Erythroblast (primary cell): ENCODE measurements around the gene TAL1.

ENCODE experiments used
- DNase-seq, 2 experiments: peaks; one replicate each; lab custom pipeline; 2025; lab: John Stamatoyannopoulos, UW
- GATA1 ChIP-seq: IDR thresholded peaks from 2 replicates; pipeline ENCODE4 v1.6.1; 2011; ENCODE audit warnings: low read depth, mild to moderate bottlenecking, control low read depth, low read length, moderate library complexity
- POLR2A ChIP-seq: IDR thresholded peaks from 2 replicates; pipeline ENCODE4 v1.6.1; 2011; ENCODE audit warnings: mild to moderate bottlenecking, low read length

TAL1 gene

GRCh38 chr1:47238935-47239592, 7.0 kb upstream of the TAL1 start:
- TF ChIP-seq POLR2A (peak; percentile 26), GATA1 (no peak)
- peak; percentile 61 to 74 for DNase-seq

GRCh38 chr1:47235806-47236205, 3.8 kb upstream of the TAL1 start:
- TF ChIP-seq POLR2A (no peak), GATA1 (no peak)
- no peak for DNase-seq

DNA sequence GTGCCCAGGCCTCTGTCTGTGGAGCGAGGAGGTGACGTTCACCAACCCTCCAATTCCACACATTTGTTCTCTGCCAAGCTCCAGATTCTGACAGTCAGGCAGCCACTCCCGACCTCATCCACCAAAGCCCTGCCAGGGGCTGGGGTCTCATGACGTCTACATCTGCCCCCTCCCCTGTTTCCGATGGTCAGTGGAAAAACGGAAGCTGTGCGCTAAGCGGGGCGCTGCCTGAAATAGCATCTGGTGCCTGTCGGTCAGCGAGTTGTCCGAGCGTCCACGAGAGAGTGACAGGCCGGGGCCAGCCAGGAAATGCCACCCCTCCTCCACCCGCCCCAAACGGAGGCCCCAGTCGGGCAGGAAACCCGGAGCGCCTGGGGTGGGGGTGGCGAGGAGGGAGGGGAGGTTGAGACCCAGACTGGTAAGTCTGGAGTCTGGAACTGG, 3.2 kb upstream of the TAL1 start:
- TF ChIP-seq GATA1 = no peak
- TF ChIP-seq POLR2A = peak; percentile 23
- no peak for DNase-seq

DNA sequence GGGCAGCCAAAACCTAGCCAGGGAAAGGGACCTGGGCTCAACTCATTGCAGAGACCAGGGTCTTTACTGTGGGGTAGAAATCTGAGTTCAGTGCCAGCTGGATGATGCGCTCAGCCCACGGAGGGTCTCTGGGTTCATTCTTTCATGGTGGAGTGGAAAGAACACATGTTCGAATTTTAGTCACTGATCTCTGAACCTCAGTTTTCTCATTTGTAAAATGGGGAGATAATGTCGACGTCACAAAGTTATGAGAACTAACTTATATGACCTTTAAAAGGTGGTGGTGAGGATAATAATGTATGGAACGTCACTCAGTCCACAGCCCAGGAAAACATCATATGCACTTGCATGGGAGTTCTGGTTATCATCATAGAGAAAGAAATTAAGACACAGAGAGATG, 1.2 kb upstream of the TAL1 start:
- DNase-seq = peak in 1 of 2 experiments; percentile 59
- TF ChIP-seq POLR2A (no peak), GATA1 (no peak)

- TF ChIP-seq GATA1 = no peak
- TF ChIP-seq POLR2A = peak; percentile 91
- peak; percentile 89 to 94 for DNase-seq
These were observed 481 bp downstream of the TAL1 start for GRCh38 chr1:47231301-47232186.

DNA sequence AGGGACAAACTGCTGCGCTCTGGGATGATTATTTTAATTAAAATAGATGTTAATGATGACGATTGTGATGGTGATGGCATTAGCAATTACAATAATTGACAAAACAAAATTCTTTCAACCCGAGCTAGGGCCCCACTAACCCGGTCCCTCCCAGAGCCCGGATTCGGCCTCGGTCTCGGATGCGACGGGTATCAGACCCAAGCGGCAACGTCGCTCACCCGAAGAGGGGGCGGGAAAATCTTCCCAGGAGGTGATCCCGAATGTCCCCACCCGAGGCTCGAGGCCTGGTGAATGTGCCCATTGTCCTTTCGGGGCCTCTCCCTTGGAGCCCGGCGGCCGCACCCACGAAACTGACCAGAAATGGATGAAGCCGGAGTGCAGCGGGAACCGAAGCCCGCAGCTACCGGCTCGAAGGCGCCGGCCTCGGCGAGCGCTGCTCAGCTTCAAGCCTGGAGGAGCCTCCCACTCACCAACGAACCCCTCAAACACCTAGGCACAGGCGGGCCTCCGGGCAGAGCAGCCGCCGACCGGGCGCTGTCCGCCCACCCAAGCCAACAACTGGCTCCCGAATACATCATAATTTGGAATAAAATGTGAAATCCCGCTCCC, 1.2 kb downstream of the TAL1 start:
- no peak for DNase-seq
- TF ChIP-seq POLR2A (no peak), GATA1 (no peak)

DNA sequence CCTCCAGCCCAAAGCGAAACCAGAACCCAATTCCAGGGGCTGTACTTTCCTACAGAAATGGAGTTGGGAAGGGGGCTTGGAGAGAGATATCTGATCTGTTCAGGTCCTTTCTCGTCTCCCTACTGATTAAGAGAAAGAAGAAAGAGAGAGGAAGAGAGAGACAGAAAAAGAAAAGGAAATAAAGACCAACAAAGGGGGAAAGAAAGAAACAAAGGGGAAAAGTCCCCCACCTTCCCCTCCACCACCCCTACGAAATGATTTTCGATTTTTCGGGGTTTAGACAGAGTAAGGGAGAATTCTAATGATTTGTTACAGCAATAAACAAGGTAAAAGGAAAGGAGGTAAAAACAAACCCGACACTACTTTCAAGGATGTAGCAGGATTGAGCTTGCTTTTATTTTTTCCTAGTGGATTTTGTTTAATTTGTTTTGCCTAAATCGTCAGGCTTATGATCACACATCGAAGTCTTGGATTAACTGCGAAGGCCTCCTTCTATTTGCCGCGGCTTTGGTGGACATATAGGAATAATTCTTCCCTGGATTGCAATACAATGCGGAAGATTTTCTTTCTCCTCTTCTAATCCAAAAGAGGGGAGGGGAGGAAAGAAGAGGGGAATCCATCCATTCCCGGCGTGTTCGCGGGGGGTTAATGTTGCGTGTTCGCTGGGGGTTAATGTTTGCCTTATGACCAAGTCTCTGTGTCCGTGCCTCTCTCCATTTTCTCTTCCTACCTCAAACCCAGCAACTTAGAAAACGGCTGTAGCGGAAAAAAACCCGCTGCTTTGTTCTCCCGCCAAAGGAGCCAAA, 1.9 kb downstream of the TAL1 start:
- TF ChIP-seq POLR2A (no peak), GATA1 (no peak)
- peak in 1 of 2 experiments; percentile 66 for DNase-seq

GRCh38 chr1:47229031-47229885, 2.8 kb downstream of the TAL1 start:
- DNase-seq = peak; percentile 88 to 91
- no peak for TF ChIP-seq GATA1
- peak; percentile 90 for TF ChIP-seq POLR2A

- DNase-seq = peak in 1 of 2 experiments; percentile 74
- no peak for TF ChIP-seq POLR2A
- TF ChIP-seq GATA1 = no peak
These were observed 3.4 kb downstream of the TAL1 start for GRCh38 chr1:47228644-47229030.

DNA sequence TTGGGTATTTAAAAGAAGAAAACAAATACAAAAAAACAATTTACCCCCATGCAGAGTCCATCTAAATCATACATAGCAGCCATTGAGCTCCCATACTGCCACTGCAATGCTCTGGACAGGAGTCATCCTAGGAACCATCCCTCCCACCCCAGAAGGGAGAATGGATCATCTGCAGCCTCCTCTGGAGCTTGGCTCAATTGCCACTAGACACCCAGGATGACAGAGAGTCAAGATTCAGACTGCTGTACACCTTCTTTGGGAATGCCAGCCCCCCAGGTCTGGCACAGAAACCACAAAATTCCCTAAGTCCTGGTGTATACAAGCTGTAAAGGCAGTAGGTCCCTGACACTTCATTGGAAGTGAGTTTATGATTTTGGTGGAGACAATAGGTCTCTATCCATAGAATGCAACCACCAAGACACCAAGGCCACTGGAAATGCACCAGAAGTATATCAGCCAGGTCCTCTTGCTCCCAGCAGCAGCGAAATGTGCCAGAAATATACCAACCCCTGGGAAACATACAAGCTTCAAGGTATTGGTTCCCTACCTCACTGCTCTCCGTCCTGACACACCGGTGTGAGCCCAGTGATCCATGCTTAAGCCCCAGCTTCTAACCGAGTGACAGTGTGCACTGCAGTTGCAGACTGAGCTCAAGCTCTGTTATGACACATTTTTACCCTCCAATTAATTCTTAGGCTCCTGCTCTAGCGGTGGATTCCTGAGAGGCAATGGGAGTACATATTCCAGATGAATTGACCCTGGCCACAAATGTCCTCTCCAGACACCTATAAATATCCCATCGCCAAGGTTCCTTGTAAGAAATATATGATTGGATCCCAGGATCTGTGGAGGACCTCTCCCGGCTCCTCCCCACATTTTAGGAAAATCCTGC, 4.4 kb downstream of the TAL1 start:
- TF ChIP-seq POLR2A = peak; percentile 50
- no peak for TF ChIP-seq GATA1
- peak; percentile 53 to 68 for DNase-seq

DNA sequence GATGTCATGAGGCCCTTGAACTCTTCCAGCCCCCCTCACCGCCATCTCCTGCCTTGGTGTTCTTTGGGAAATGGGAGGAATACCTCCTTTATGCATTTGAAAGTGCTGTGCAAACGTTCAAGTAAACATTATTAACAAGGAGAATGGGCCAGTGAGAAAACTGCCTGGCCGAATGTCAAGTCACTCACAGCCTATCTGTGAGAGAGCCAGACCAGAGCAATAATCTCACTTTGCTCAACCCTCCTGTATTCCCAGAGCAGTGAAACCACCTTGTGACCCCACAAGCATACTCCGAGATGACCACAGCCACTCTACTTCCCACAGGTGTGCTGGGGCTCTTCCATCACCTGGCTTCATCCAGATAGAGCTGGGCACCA, 5.2 kb downstream of the TAL1 start:
- TF ChIP-seq POLR2A (no peak), GATA1 (no peak)
- peak; percentile 58 to 72 for DNase-seq
